ENCODE data around the gene GSK3A.

- no peak for TF ChIP-seq CTCF (IDR thresholded peaks at IDR 0.05)
- TF ChIP-seq POLR2A (IDR thresholded peaks at IDR 0.05) = no peak
Measured at GRCh38 chr19:42288881-42289555, 46.6 kb upstream of the GSK3A start.
